DOHH2 (cell line): ENCODE measurements around the gene PSAP.

Experiments used
- EZH2phosphoT487 ChIP-seq: fragments of 200-600 bp; sonication (generic); IDR thresholded peaks from 2 replicates; pipeline ENCODE4 v1.6.1; 2017; ENCODE audit warnings: borderline replicate concordance, mild to moderate bottlenecking, antibody characterized with exemption, low read length, moderate library complexity, mixed read lengths
- TF ChIP-seq, protein P1 (sequence below): fragments of 200-600 bp; sonication (generic); IDR thresholded peaks from one replicate; pipeline ENCODE4 v1.5.1; 2014; ENCODE audit warnings: antibody characterized with exemption, mild to moderate bottlenecking, low read depth, low read length; ENCODE audit not compliant: poor library complexity, severe bottlenecking

GRCh38 chr10:71863203-71863602, 12.2 kb upstream of the PSAP start:
- TF ChIP-seq, protein P1, sequence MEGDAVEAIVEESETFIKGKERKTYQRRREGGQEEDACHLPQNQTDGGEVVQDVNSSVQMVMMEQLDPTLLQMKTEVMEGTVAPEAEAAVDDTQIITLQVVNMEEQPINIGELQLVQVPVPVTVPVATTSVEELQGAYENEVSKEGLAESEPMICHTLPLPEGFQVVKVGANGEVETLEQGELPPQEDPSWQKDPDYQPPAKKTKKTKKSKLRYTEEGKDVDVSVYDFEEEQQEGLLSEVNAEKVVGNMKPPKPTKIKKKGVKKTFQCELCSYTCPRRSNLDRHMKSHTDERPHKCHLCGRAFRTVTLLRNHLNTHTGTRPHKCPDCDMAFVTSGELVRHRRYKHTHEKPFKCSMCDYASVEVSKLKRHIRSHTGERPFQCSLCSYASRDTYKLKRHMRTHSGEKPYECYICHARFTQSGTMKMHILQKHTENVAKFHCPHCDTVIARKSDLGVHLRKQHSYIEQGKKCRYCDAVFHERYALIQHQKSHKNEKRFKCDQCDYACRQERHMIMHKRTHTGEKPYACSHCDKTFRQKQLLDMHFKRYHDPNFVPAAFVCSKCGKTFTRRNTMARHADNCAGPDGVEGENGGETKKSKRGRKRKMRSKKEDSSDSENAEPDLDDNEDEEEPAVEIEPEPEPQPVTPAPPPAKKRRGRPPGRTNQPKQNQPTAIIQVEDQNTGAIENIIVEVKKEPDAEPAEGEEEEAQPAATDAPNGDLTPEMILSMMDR = no peak
- no peak for TF ChIP-seq EZH2phosphoT487
